Neural cell (in vitro differentiated cells): Measurements from ENCODE around the gene COL27A1.

Experiments
- CTCF ChIP-seq: fragments of 450-650 bp; IDR thresholded peaks from 2 replicates; pipeline ENCODE4 v1.5.1; 2014; ENCODE audit warnings: antibody characterized with exemption, mild to moderate bottlenecking, moderate library complexity; ENCODE audit not compliant: poor library complexity, severe bottlenecking
- MXI1 ChIP-seq: fragments of 450-650 bp; conservative IDR thresholded peaks from 2 replicates; pipeline ENCODE4 v1.6.1; 2014; ENCODE audit warnings: antibody characterized with exemption, mild to moderate bottlenecking; ENCODE audit not compliant: poor library complexity, severe bottlenecking
- POLR2AphosphoS5 ChIP-seq: IDR thresholded peaks from 2 replicates; pipeline ENCODE4 v1.6.1; 2012

- no peak for TF ChIP-seq POLR2AphosphoS5
- no peak for TF ChIP-seq CTCF
- TF ChIP-seq MXI1: no peak
Measured at GRCh38 chr9:114308361-114308950, 153.1 kb downstream of the COL27A1 start.
